Limb (tissue), 2 donors: ENCODE measurements around the gene EFEMP1.

Source experiments
- DNase-seq, 2 donors: peaks; one replicate each; pipeline ENCODE4 v3.0.0-alpha.2; 2016; ENCODE audit errors: extremely low spot score in 2 of 2

EFEMP1 gene

DNA sequence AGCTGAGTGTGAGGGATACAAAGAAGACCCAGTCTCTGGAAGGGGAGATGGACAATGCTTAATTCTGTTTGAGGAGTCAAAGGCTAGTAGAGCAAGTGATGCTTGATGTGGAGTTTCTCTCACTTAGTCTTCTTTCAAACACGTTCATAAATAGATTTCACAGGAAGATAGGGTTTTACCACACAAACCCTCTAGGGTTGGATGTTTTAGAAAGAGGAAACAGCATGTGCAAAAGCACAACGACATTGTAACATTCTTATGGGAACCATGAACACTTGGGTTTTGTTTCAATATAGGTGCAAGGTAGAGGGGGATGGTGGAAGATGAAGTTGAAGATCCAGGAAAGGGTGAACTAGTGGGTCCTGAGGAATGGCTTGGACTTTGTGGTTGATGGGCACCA lies 10.8 kb upstream of the EFEMP1 start:
- DNase-seq = no peak

DNA sequence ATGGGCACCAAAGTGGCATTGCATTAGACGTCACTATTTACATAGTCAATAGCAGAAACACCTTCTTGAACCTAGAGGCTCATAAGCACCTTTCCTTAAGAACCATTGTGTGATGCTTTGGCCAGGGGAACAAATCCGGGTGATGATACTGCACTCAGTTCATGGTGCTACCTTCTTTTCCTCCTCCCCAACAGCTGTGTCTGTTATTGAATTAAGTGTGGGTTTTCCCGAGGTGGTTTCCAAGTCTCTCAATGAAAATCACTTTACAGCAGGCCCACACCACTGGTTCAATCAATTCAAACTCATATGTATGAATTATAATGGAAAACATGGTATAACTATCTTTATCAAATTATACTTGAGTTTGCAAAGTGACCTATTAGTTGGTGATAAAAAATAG lies 9.3 kb upstream of the EFEMP1 start:
- DNase-seq = no peak

DNA sequence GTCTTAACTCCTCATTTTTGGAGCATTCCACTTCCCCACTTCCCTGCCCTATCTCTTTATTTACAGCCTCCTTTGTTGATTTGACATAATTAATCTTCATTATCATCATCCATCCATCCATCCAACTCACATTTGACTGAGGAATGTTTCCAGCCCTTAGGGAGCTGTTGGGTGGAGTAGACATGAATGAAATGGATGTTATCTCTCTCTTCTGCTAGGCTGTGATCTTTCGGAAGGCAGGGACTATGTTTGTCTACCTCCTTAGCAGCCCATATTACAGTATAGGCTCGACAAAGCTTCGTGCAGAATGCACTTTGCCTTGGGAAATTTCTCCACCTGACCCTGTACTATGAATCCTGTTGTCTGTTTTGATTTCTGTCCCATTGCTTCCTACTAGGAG lies 7.7 kb upstream of the EFEMP1 start:
- no peak for DNase-seq

DNA sequence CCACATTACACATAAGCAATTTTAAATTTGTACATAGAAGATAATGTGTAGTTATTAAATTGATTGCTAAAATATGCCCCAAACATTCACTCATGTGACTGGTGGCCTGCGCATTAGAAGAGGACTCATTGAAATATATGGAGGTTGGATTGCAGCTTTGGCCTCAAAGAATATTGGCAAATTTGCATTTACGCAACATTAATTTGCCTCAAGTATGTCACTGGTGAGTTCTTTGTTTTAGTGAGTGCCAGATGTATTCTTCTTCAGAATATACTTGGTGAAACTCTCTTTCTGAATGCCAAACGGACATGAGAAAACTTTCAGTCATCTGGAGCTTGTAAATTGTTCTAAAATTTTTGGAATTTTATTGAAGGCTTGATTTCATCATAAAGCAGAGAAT lies 5.9 kb upstream of the EFEMP1 start:
- DNase-seq = no peak

DNA sequence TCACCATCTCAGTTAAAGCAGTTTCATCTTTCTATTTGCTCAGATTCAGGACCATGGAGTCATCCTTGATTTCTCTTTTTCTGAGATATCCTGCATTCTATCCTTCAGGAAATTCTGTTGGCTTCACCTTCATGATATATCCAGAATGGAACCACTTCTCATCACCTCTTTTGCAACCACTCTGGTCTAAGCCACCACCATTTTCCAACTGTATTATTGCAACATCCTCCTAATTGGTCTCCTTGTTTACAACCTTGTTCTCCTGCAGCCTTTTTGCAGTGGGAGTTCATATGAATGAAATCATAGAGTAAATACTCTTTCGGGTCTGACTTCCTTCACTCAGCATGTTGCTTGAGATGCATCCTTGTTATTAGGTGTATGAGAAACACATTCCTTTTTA lies 3.4 kb upstream of the EFEMP1 start:
- no peak for DNase-seq

DNA sequence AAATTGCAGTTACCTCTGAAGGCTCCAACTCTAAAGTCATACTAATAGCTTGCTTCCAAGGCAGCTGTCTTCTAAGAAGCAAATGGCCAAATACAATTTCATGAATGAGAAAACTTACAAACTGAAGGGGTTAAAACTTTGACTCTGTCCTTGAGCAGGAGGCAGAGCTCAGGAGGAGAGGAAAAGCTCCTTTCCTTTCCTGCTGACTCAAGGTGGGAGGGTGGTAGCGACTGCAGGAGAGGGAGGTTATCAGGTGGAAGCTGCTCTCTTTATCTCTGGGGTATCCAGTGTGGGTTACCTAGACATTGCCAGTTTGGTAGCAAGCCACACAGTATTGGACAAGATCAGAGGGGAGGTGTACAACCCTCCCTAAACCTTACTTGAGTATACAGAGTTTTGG lies 2.7 kb upstream of the EFEMP1 start:
- no peak for DNase-seq

DNA sequence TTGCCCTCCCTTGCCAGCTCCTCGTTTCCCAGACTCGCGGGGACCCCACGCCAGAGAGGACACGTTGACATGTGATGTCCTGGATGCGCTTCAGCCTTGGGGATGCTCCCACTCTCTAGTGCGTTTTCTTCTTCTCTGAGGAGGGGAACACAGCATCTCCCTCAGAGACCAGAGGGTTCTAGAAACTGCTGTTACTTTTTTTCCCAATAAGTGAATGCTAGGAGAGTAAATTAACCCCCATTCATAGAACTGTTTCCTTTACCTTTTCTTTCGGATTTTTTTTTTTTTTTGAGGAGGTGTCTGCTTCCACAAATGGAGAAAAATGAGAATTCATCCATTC lies 370 bp upstream of the EFEMP1 start:
- DNase-seq = no peak

DNA sequence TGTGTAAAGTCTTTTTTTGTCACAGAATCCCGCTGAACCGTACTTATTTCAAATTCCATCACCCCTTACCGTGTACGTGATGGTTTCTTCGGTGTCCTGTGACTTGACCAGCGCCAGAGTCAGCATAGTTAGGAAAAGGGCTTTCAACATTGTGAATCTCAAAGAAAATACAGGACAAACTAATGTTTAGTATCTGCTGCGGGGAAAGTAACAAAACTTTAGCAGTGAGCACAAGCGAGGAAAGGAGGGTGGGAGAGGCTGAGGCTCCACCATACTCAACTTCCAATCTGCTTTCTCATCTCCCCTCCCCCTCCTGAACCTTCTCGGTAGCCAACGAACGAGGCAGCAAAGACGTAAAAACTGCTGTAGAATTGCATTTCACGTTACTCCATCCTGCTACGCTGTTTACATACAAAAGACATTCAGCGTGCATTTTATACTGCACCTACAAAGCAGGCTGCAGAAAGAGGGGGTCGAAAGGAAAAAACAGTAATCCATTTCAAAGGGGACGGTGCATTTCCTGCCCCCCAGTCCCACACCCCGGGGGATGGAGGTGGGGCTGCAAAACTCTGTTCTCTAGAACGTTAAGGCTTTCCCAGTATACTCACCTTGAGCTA lies 1.2 kb downstream of the EFEMP1 start:
- peak in 1 of 2 donors; percentile 49 for DNase-seq

DNA sequence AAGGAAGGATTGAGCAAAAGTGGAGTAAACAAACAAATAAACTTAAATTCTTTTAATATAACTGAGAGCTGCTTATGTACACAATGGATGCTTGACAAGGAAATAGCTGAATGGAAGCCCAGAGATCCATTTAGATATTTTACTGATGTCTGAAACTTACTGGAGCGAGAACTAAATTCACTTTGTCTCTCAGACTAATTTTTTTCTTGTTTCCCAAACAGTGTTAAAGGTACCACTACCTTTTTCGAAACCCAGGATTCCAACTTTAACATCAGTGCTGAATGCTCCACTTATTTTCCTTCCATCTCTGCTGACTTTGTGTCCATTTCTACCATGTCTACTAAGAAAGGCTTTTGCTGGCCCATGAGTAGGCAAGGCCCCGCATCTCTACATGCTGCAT lies 4.0 kb downstream of the EFEMP1 start:
- no peak for DNase-seq

DNA sequence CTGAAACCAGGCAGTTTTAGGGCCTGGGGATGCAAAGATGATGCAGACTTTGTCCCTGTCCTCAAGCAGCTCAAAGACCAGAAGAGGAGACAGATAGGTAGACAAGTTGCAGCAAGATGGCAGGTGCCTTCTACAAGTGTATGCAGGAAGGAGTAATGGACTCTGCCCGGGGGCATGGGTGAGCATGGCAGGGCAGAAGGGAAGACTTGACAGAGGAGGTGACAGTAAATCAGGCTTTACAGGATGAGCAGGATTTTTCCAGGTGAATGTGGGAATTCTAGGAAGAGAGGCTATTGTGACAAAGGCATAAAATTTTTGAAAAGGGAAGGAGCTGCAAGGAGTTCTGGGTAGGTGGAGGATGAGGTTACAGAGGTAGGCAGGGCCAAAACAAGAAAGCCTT lies 4.7 kb downstream of the EFEMP1 start:
- no peak for DNase-seq

DNA sequence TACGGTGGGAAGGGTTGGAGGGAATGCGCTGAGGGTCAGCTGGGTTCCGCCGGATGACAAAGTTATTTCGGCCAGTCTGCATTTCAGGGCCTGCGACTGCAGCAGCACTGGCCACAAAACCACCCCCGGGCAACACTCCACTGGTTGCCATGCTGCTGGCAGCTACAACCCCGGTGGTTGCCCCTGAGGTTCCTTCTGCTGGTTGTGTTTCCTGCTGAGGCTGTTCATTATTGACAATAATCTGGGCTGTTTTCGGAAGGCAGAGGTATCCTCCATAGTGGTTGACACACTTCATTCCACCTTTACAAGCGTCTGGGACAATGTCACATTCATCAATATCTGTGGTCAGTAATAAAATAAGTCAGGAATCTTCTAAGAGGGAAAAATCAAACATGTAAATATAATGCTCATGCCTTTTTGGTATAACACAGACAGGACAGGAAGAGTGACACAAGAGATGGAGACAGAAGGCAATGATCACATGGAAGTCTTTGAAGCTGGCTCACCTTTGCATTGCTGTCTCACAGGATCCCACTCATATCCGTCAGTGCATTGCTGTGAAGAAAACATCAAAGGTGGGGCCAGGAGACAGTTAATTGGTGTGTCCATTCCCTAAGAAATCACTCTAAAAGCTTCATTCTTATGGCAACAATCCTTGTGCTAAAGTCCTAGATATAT lies 5.7 kb downstream of the EFEMP1 start:
- no peak for DNase-seq

DNA sequence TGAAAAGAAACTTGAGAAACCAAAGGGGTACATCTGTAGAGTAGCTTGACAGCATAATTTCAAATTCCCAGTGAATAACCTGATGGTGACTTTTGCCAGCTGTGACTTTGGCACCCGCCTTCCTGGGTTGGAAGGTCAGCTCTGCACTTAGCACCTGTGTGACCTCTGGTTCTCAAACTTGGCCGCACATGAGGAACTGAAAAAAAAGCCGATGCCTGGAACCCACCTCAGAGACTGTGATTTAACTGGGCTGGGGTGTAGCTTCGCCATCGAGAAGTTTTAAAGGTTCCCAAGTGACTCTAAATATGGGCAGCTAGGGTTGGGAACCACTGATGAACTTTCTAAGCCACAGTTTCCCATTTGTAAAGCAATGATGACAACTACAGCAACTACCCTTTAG lies 6.5 kb downstream of the EFEMP1 start:
- no peak for DNase-seq

DNA sequence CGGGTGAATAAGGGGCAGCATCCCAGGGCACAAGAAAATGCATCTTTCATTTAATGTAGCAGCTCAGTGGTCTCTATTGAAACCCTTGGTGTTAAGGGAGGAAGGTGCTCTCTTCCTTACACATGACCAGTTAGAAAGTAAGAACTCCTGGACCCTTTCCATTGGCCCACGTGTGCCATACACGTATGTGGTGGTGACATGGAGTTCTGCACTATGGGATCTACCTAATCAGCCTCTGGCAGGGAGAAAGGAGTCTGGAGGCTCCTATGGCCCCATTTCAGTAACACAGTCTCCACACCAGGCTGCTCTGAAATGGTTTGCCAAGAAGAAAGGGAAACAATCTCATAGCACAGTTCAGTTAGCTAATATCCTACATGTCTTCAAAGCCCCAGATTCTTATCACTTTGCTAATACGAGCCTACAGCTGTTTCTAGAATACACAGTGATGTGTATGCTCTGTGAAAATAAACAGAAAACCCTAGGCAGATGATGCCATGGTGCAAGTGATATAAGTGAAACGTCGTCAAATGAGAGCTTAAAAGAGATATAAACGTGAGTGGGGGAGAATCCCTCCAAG lies 7.0 kb downstream of the EFEMP1 start:
- DNase-seq = no peak

DNA sequence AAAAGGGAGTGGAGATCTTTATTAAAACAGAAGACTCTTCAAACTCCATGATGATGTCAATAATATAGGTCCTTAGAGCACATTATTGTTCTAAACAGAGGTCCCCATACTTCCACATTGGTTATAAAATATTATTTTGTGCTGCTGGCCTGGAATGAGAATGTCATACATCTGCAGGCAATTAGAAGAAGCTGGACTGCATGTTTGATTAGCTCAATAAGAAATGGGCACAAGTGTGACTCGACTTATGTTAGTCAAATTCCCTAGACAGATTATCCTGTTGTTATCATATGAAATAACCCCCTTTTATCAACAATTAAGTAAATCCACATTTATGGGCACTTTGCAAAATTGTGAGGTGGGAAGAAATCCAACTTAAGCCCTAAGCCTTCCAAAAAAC lies 8.8 kb downstream of the EFEMP1 start:
- no peak for DNase-seq

DNA sequence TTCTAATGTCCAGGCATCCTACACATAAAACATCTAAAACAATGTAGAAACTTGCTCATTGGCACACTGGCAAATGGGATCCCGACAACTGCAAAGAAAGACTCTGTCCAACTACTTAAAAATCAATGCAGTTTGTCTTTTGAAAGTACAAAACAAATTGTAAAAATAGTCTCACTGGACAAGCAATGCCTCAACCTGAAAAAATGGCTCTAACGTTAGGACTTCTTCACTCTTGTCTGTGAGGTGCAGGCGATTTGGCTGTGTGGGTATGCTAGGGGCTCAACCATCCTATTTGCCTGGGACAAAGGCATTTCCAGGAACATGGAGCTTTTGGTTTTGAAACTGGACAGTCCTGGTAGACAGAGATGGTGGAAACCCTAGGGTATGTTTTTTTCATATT lies 10.7 kb downstream of the EFEMP1 start:
- no peak for DNase-seq

DNA sequence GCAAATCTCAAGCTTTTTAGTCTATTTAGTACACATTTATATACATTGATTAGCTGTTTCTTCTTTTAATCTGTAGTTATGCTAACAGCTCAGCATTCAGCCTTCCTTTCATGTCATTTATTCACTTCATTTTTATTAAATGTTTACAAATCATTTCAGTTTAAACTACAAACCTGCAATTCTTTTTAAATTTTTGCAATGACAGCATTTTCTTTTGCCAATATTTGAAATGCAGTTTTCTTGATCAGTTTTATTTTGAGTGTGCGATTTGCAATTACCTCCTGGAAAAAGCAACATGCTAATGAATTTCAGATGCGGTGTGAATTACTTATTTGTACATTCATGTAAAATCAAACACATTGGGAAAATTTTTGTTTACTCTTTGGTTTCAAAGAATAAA lies 13.5 kb downstream of the EFEMP1 start:
- DNase-seq = no peak

DNA sequence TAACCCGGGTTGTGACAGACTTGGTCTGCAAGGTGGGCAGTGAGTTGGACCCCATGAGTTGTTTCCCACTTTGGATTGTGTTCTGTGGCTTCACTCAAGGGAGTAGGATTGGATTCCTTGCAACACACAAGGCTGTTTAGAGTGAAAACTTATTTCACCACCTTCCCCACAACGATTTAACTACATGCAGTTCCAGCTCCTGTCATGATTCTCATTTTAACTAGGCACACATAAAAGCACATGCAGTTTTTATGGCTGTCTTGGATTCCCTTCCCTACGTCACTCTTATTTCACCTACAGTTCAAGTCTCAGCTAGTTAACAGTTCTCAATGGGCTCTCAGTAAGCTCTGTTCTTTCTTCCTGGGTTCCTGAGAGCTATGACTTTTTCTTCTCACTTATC lies 15.9 kb downstream of the EFEMP1 start:
- DNase-seq = no peak

DNA sequence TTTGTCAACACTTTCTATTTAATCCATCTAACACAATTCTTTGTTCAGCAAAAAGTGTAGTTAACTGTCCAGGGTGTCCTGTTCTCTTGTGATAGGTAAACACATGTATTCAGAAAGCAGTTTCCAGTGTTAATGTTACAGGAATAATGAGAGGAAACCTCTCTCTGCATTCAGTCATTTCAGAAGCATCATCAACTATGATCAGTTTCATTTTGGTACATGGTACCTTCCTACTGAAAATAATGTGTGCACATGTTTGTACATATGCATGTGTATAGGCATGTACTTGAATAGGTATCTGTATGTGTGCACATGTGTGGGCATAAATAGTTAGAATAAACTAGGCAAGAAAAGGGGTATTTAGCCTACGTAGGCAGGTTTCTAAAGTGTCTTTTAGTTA lies 16.6 kb downstream of the EFEMP1 start:
- DNase-seq = no peak

DNA sequence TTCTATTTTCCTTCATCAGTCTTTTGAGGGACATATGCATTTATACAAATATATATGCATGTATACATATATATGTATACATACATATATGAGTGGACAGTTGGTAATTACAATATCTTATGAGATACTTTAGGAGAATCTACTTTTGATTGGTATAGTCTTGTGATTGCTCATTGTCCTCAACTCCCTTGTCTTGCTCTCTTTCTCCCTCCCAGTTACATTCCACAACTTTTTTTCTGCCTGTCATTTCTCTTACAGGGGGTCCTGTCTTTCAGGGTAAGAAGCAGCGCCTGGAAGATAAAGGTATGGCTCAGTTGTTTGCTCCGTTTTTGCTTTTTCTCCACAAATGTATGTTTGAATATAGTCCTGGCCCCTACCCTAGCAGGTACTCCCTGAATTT lies 19.9 kb downstream of the EFEMP1 start:
- DNase-seq = no peak

DNA sequence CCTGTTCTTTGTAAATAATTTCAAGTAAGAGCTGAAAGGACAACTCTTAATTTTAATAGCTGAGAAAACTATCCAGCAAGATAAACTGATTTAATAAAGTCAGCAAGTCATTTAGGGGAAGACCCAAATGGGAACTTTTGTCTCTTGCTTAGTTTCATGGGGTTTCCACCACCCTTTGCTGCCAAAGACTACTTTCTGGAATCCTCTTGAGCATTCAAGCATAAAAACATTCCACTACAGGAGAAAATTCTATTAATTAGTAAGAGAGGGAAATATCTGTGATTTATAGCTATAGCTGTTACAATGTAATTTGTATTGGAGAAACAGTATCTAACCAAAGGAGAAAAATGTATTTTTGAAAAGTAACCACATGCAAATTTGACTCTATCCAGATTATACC lies 20.6 kb downstream of the EFEMP1 start:
- no peak for DNase-seq

DNA sequence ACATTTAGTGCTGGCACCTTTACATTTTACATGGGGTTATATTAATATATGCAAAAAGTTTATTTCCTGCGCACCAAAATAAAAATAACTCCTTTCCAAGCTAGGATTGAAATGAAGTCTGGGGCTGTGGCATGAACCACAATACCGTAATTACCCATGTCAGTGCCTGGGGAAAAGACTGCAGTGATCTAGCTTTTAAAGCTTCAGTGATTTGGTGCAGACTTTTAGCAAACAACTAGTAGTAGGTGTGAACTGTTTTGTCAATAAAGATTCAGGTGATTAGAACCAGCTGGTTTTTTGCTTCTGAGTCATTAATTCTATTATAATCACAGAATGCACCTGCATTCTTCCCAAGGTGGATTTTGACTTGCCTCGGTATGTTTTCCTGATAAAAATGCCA lies 21.2 kb downstream of the EFEMP1 start:
- no peak for DNase-seq

DNA sequence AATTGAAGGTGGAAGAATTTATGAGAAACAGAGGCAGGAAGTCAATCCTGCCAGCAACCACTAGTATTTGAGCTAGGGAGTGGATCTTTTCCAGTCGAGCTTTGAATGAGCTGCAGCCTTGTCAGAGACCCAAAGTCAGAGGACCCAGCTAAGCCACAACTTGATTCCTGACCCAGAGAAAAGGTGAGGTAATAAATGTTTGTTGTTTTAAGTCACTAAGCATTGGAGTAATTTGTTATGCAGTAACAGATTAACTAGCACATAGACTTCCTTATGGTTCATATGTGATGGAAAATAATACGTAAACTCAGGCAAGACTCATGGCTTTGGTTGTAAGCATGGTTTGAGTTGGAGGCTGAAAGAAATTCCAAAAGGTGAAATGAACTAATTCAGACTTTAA lies 21.6 kb downstream of the EFEMP1 start:
- DNase-seq = no peak

DNA sequence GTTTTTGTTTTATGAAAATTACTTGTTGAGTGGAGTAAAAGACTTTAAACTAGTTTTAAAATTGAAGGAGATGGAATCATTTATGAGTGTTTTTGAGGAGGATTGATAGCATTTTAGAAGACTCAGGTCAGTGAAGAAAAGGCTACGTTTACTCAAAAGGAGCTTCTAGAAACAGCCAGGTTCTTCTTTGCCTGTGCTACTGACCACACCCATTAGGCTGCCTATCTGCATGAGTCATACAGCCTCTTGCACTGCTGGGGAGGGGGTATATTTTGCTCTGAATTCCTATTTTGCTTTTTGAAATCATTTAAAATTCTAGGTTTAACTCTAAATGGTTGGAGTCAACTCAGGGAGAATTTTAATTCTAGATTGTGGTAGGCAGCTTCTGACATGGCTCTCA lies 22.3 kb downstream of the EFEMP1 start:
- DNase-seq = no peak

DNA sequence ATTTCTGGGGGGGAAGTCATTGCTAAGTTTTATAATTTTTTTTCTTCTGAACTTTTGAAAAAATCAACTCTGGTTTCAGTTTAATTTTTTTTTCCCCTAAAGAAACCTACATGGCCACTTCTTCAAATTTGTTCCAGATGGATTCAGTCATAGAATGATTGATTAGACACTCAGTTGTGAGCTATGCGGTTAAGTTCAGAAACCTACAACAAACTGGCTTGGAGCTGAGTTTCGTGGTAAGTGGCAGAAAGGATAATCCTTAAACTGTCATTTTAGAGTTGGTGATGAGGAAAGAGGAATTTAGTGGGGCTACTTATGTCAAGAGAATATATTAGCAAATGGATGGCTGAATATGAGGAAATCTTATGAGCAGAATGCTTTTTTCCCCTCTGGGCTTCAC lies 23.7 kb downstream of the EFEMP1 start:
- DNase-seq = no peak
